ENCODE data around the gene MST1R. TPM values are rescaled to one million over a fixed set of nuclear protein-coding genes. Genes with fewer than 3 reads are reported as not detected.

Gene MST1R
- total and polyA plus RNA-seq, 9 of the 15 experiments (the other 6 are each of a cell fraction or from before 2014, with no cell fraction given): 1.3 to 10.0 (median 3.8) TPM

GRCh38 chr3:49882166-49882565 is 21.5 kb downstream of the MST1R start:
- Histone ChIP-seq H3K27me3 (ENCODE audit: control insufficient read depth in 2 of 2, insufficient read depth in 2 of 2, low read length in 2 of 2) (no peaks in the 10 kb centered on the region), H4K20me1 (replicated peaks; ENCODE audit: control insufficient read depth, insufficient read depth, low read length) (no peaks in the 10 kb centered on the region), H3K27ac (ENCODE audit: extremely low read depth, low read depth, low read length) (no peak overlapping the region), H3K9ac (ENCODE audit: insufficient read depth in 1 of 2, low read depth in 2 of 2, low read length in 2 of 2) (peak overlapping the region in 1 of 2 experiments; percentile 65; a peak in 2 of 4 replicates), H3K9me1 (ENCODE audit: control insufficient read depth, insufficient read depth, low read length) (no peaks in the 10 kb centered on the region), H3K4me3 (no peak overlapping the region), H2AFZ (ENCODE audit: low read depth, low read length) (no peak overlapping the region), H3K36me3 (ENCODE audit: control insufficient read depth, insufficient read depth, low read length) (no peaks in the 10 kb centered on the region), H3K9me3 (replicated peaks; ENCODE audit: control insufficient read depth, insufficient read depth, low read depth, low read length) (no peaks in the 10 kb centered on the region), H3K79me2 (ENCODE audit: control insufficient read depth, insufficient read depth, low read length) (no peaks in the 10 kb centered on the region), H3K4me1 (replicated peaks in 1 of 2; ENCODE audit: control insufficient read depth in 2 of 2, insufficient read depth in 2 of 2, low read length in 2 of 2) (peaks cover 16 to 17% of the 10 kb centered on the region in 2 experiments; a peak in 4 of 5 replicates), H3K4me2 (ENCODE audit: insufficient read depth, low read length) (no peak overlapping the region)
- ATAC-seq (no peak), DNase-seq (ENCODE audit: extremely low read depth in 1 of 4, low spot score in 3 of 4) (no peak), FAIRE-seq (no peak)
- TF ChIP-seq COPS2 (conservative IDR thresholded peaks at IDR 0.05) (no peak), NR2F6 (CRISPR knock-in tag; IDR thresholded peaks at IDR 0.05) (no peak), KAT2B (IDR thresholded peaks at IDR 0.05; ENCODE audit: low read depth, low read length) (no peak), ZFP36 (IDR thresholded peaks at IDR 0.05; ENCODE audit: low read depth, low read length, partially characterized antibody) (no peak), ZNF696 (CRISPR knock-in tag; conservative IDR thresholded peaks at IDR 0.05) (no peak), HDAC1 (IDR thresholded peaks at IDR 0.05) (no peak), ZNF592 (IDR thresholded peaks at IDR 0.05) (no peak), UBTF (IDR thresholded peaks at IDR 0.05; ENCODE audit: borderline replicate concordance in 1 of 2, low read depth in 2 of 2, low read length in 2 of 2) (no peak), FUS (optimal IDR thresholded peaks at IDR 0.05; ENCODE audit: low read depth, low read length) (no peak), FOXK2 (conservative IDR thresholded peaks at IDR 0.05 in 1 of 2, IDR thresholded peaks at IDR 0.05 in 1 of 2; ENCODE audit: low read depth in 2 of 2) (no peak), CTBP1 (IDR thresholded peaks at IDR 0.05; ENCODE audit: borderline replicate concordance) (no peak), SRSF7 (optimal IDR thresholded peaks at IDR 0.05; ENCODE audit: low read depth, low read length) (no peak), NFXL1 (CRISPR knock-in tag; IDR thresholded peaks at IDR 0.05) (no peak), MCM3 (IDR thresholded peaks at IDR 0.05) (no peak), ZNF174 (CRISPR knock-in tag; IDR thresholded peaks at IDR 0.05) (no peak), RBM22 (IDR thresholded peaks at IDR 0.05; ENCODE audit: low read depth, low read length, poor library complexity, severe bottlenecking) (no peak)
- 21% methylated on average over 6 of the region's 6 CpGs for WGBS (ENCODE audit: insufficient coverage, low coverage, missing lambda C conversion rate)
- in situ Hi-C loops (cut with MboI): no loop called here
- CTCF ChIA-PET (ENCODE audit: low intra/inter-chr PET ratio): no interaction called here
- POLR2A ChIA-PET: interaction anchor here (0.7 to 2.5 kb wide), 2 partner anchors 10 to 26 kb away, joined by 3 to 9 read pairs; no protein-coding TSS in a partner anchor
- no TSS peak for BruUV-seq (replicated peaks)
- intact Hi-C loops (cut with micrococcal nuclease): no loop called here
